Measurements from ENCODE around the gene HOMER1. TPM values are rescaled to one million over a fixed set of nuclear protein-coding genes. Genes with fewer than 3 reads are reported as not detected.
"Not testable (repeated sequence)": the region's sequence is repeated elsewhere in the genome, so short reads cannot be mapped to it uniquely, and the experiment has no call there.

The HOMER1 gene
- total RNA-seq, 1 experiment from 2014 or later, result 26.6 TPM

DNA sequence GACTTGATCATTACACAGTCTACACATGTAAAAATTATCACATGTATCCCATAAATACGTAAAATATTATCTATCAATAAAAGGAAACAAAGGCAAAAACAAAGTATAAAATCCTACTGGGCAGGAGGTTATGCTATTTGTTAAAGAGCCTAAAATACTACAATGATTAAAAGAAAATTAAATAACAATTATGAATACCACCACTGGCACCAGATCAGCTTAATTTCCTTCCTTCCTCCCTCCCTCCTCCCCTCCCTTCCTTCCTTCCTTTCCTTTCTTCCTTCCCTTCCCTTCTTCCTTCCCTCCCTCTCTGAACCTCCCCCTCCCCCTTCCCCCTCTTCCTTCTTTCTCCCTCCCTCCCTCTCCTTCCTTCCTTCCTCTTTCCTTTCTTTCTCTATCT, 127.3 kb downstream of the HOMER1 start:
- TF ChIP-seq, protein P1, sequence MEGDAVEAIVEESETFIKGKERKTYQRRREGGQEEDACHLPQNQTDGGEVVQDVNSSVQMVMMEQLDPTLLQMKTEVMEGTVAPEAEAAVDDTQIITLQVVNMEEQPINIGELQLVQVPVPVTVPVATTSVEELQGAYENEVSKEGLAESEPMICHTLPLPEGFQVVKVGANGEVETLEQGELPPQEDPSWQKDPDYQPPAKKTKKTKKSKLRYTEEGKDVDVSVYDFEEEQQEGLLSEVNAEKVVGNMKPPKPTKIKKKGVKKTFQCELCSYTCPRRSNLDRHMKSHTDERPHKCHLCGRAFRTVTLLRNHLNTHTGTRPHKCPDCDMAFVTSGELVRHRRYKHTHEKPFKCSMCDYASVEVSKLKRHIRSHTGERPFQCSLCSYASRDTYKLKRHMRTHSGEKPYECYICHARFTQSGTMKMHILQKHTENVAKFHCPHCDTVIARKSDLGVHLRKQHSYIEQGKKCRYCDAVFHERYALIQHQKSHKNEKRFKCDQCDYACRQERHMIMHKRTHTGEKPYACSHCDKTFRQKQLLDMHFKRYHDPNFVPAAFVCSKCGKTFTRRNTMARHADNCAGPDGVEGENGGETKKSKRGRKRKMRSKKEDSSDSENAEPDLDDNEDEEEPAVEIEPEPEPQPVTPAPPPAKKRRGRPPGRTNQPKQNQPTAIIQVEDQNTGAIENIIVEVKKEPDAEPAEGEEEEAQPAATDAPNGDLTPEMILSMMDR (IDR thresholded peaks at IDR 0.05; ENCODE audit: unreplicated experiment), result no peak
- H3K9me3 Mint-ChIP-seq (ENCODE audit: low read depth, unreplicated experiment), result peaks cover 2% of the 10 kb centered on the region
- no peak overlapping the region for H3K27ac Mint-ChIP-seq (ENCODE audit: unreplicated experiment)
- intact Hi-C loops (cut with micrococcal nuclease; ENCODE audit: unreplicated experiment), result no loop called here
- CTCF ChIA-PET, result interaction anchor here (0.7 kb wide), 1 partner anchor 213 kb away, joined by 7 read pairs; no protein-coding TSS in a partner anchor
- H3K36me3 Mint-ChIP-seq (ENCODE audit: insufficient read depth, unreplicated experiment), result no peaks in the 10 kb centered on the region
- DNase-seq, result no peak
- H3K4me3 Mint-ChIP-seq (ENCODE audit: low read depth, unreplicated experiment), result no peak overlapping the region
- H3K27me3 Mint-ChIP-seq (ENCODE audit: unreplicated experiment), result no peaks in the 10 kb centered on the region
- peaks cover 12% of the 10 kb centered on the region for H3K4me1 Mint-ChIP-seq (ENCODE audit: low read depth, unreplicated experiment)
- no TSS peak for BruUV-seq (replicated peaks)

DNA sequence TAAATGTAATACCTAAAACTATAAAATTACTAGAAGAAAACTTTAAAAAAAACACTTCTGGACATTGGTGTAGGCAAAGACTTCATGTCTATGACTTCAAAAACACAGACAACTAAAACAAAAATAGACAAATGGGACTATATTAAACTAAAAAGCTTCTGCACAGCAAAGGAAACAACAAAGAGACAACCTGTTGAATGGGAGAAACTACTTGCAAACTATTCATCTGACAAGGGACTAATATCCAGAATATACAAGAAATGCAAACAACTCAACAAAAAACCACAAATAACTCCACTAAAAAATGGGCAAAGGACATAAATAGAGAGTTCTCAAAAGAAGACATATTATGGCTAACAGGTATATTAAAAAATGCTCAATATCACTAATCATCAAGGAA, 128.8 kb downstream of the HOMER1 start:
- intact Hi-C loops (cut with micrococcal nuclease; ENCODE audit: unreplicated experiment); H3K27me3 Mint-ChIP-seq (ENCODE audit: unreplicated experiment); H3K36me3 Mint-ChIP-seq (ENCODE audit: insufficient read depth, unreplicated experiment); H3K27ac Mint-ChIP-seq (ENCODE audit: unreplicated experiment); H3K4me1 Mint-ChIP-seq (ENCODE audit: low read depth, unreplicated experiment); H3K9me3 Mint-ChIP-seq (ENCODE audit: low read depth, unreplicated experiment); BruUV-seq (replicated peaks); H3K4me3 Mint-ChIP-seq (ENCODE audit: low read depth, unreplicated experiment); DNase-seq; CTCF ChIA-PET: not testable (repeated sequence)

DNA sequence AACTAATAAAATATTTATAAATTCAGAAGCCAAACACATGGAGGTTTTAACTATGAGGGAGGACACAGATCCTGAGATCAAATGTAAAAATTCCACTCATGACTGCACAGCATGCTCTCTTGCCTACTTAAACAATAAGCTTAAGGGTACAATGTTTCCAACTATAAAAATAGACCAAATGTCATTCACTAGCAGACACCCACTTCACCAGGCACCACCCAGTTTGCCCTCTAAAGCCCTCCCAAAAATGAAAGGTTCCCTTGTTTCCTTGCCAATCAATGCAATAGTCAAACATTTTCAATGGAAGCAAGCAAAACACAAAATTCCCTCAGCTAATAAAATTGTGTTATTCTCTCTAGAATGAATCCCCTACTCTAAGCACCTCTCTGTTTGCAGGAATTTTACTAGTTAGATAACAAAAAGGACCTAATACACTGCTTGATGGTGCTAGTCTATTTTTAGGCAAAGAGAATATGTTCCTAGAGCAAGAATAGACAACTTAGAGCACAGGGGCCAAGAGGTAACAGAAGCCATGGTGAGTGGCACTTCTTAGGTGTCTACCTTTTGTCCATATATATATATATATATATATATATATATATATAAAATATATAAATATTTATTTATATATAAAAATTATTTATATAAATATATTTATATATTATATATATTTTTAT, 135.3 kb downstream of the HOMER1 start:
- Mint-ChIP-seq H3K4me1 (ENCODE audit: low read depth, unreplicated experiment) (no peaks in the 10 kb centered on the region), H3K27ac (ENCODE audit: unreplicated experiment) (no peak overlapping the region), H3K36me3 (ENCODE audit: insufficient read depth, unreplicated experiment) (no peaks in the 10 kb centered on the region), H3K27me3 (ENCODE audit: unreplicated experiment) (no peaks in the 10 kb centered on the region), H3K4me3 (ENCODE audit: low read depth, unreplicated experiment) (no peak overlapping the region), H3K9me3 (ENCODE audit: low read depth, unreplicated experiment) (peaks cover 2% of the 10 kb centered on the region)
- no TSS peak for BruUV-seq (replicated peaks)
- intact Hi-C loops (cut with micrococcal nuclease; ENCODE audit: unreplicated experiment), result no loop called here
- CTCF ChIA-PET, result no interaction called here
- DNase-seq, result no peak
- TF ChIP-seq, protein P1 (IDR thresholded peaks at IDR 0.05; ENCODE audit: unreplicated experiment), result no peak

DNA sequence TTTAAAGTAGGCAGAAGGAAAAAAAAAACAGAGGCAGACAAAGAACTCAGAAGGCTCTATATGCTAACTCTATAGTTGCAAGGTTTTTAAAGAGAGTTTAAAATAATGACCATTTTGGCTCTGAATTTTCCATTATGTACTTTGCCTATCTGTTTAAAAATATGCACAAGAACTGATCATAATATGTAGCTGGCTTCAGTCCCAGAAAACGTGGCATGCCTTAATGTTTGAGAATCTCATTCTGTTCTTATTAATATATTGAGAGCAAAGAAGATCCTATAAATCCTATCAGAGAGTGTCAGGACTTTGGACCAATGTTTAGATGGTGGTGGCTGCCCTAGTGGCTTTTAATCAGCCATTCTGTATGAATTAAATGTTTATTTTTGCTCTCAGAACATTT, 156.5 kb downstream of the HOMER1 start:
- CTCF ChIA-PET, result no interaction called here
- no peak overlapping the region for H3K27ac Mint-ChIP-seq (ENCODE audit: unreplicated experiment)
- H3K9me3 Mint-ChIP-seq (ENCODE audit: low read depth, unreplicated experiment), result no peaks in the 10 kb centered on the region
- H3K4me1 Mint-ChIP-seq (ENCODE audit: low read depth, unreplicated experiment), result no peaks in the 10 kb centered on the region
- H3K27me3 Mint-ChIP-seq (ENCODE audit: unreplicated experiment), result no peaks in the 10 kb centered on the region
- no peaks in the 10 kb centered on the region for H3K36me3 Mint-ChIP-seq (ENCODE audit: insufficient read depth, unreplicated experiment)
- no TSS peak for BruUV-seq (replicated peaks)
- intact Hi-C loops (cut with micrococcal nuclease; ENCODE audit: unreplicated experiment), result no loop called here
- TF ChIP-seq, protein P1 (IDR thresholded peaks at IDR 0.05; ENCODE audit: unreplicated experiment), result no peak
- no peak overlapping the region for H3K4me3 Mint-ChIP-seq (ENCODE audit: low read depth, unreplicated experiment)
- DNase-seq, result no peak

DNA sequence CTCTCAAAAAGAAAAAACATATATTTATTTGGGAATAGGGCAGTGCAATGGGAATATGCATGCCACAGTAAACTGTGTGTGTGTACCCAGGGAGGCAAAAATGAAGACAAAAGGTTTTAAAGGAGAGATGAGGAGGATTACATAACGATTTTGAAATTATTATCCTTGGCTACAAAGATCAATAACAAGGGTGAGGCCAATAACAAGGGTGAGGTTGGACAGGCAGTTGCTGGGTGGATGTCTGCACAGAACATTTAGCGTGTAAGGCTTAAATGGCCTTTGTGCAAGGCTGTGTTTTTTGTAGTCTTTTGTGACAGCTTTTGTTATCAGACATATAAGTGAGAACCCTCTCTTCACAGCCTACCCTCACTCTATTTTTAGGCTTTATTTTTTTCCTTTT, 164.1 kb downstream of the HOMER1 start:
- no peak overlapping the region for H3K27ac Mint-ChIP-seq (ENCODE audit: unreplicated experiment)
- no peaks in the 10 kb centered on the region for H3K4me1 Mint-ChIP-seq (ENCODE audit: low read depth, unreplicated experiment)
- no peak overlapping the region for H3K4me3 Mint-ChIP-seq (ENCODE audit: low read depth, unreplicated experiment)
- no peak for DNase-seq
- CTCF ChIA-PET, result no interaction called here
- no peaks in the 10 kb centered on the region for H3K27me3 Mint-ChIP-seq (ENCODE audit: unreplicated experiment)
- BruUV-seq (replicated peaks), result no TSS peak
- H3K36me3 Mint-ChIP-seq (ENCODE audit: insufficient read depth, unreplicated experiment), result no peaks in the 10 kb centered on the region
- H3K9me3 Mint-ChIP-seq (ENCODE audit: low read depth, unreplicated experiment), result no peaks in the 10 kb centered on the region
- intact Hi-C loops (cut with micrococcal nuclease; ENCODE audit: unreplicated experiment), result no loop called here
- TF ChIP-seq, protein P1 (IDR thresholded peaks at IDR 0.05; ENCODE audit: unreplicated experiment), result no peak
